Nephron (organoid): ENCODE data around the gene SLC17A9.

Experiments used
- H3K27ac Mint-ChIP-seq, 3 experiments: 2 replicates each; pipeline ENCODE4 v1.8.0; 2020; ENCODE audit warnings: mixed read lengths in 3 of 3, mild to moderate bottlenecking in 2 of 3, moderate library complexity in 1 of 3
- H3K27me3 Mint-ChIP-seq: 2 replicates; pipeline ENCODE4 v1.8.0; 2021; ENCODE audit warnings: low read depth, mild to moderate bottlenecking, moderate library complexity, mixed read lengths
- H3K36me3 Mint-ChIP-seq: 2 replicates; pipeline ENCODE4 v1.8.0; 2020; ENCODE audit warnings: low read depth, mixed read lengths
- H3K4me1 Mint-ChIP-seq: 2 replicates; pipeline ENCODE4 v1.8.0; 2020; ENCODE audit warnings: mixed read lengths
- H3K4me3 Mint-ChIP-seq, 3 experiments: 2 replicates each; pipeline ENCODE4 v1.8.0; 2020; ENCODE audit warnings: mild to moderate bottlenecking in 3 of 3, mixed read lengths in 3 of 3, moderate library complexity in 2 of 3
- H3K9me3 Mint-ChIP-seq: 2 replicates; pipeline ENCODE4 v1.8.0; 2020; ENCODE audit warnings: mixed read lengths
- CTCF ChIP-seq, 3 experiments: fragments of 200-600 bp; sonication (generic); IDR thresholded peaks; one replicate each; pipeline ENCODE4 v1.5.0; 2021; ENCODE audit warnings: antibody characterized with exemption in 3 of 3; ENCODE audit not compliant: unreplicated experiment in 3 of 3

SLC17A9 gene

GRCh38 chr20:62946918-62947317 is 5.6 kb upstream of the SLC17A9 start:
- Mint-ChIP-seq H3K4me3 (no peak overlapping the region), H3K9me3 (no peaks in the 10 kb centered on the region), H3K27ac (no peak overlapping the region), H3K4me1 (no peaks in the 10 kb centered on the region), H3K27me3 (no peaks in the 10 kb centered on the region), H3K36me3 (peaks cover 87% of the 10 kb centered on the region)
- TF ChIP-seq CTCF (IDR thresholded peaks at IDR 0.05; ENCODE audit: unreplicated experiment in 3 of 3) = no peak

GRCh38 chr20:62947532-62948300 is 4.8 kb upstream of the SLC17A9 start:
- Mint-ChIP-seq H3K36me3 (peaks cover 83% of the 10 kb centered on the region), H3K27ac (no peak overlapping the region), H3K27me3 (no peaks in the 10 kb centered on the region), H3K9me3 (no peaks in the 10 kb centered on the region), H3K4me1 (no peaks in the 10 kb centered on the region), H3K4me3 (no peak overlapping the region)
- no peak for TF ChIP-seq CTCF (IDR thresholded peaks at IDR 0.05; ENCODE audit: unreplicated experiment in 3 of 3)

DNA sequence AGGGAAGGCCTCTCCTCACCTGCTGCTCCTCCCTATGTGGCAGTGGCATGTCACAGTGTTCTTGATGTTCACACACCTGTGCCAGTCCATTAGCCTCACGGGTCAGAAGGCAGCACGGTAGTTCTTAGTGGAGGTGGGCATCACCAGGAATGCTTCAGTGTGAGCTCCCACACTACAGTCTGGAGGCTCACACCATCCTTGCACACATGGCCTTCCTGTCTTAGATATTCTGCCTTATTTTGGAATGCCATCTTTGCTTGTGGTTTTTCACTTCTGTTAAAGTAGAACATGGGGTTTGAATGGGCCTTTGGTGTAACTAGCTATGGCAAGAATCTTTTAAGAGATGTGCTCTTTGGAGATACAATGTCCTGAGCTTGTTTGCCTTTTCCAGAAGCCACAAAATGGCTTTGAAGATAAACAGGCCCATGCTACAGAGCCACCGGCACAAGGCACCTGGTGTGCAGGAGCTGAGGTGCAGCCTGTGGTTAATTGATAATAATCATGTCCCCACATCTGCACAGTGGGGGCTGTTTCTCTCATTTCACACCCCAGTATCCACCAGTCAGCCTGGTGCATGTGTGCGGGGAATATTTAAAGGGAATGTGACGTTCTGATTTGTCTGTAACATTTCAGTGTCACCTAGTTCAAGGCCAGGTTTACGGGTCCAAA is 3.2 kb upstream of the SLC17A9 start:
- Mint-ChIP-seq H3K4me1 (peaks cover 7% of the 10 kb centered on the region), H3K36me3 (peaks cover 71% of the 10 kb centered on the region), H3K27me3 (no peaks in the 10 kb centered on the region), H3K4me3 (no peak overlapping the region), H3K27ac (no peak overlapping the region), H3K9me3 (no peaks in the 10 kb centered on the region)
- TF ChIP-seq CTCF (IDR thresholded peaks at IDR 0.05; ENCODE audit: unreplicated experiment in 3 of 3) = no peak

- Mint-ChIP-seq H3K9me3 (no peaks in the 10 kb centered on the region), H3K4me3 (no peak overlapping the region), H3K27me3 (no peaks in the 10 kb centered on the region), H3K4me1 (peaks cover 9% of the 10 kb centered on the region), H3K27ac (no peak overlapping the region), H3K36me3 (peaks cover 65% of the 10 kb centered on the region)
- TF ChIP-seq CTCF (IDR thresholded peaks at IDR 0.05; ENCODE audit: unreplicated experiment in 3 of 3) = no peak
These were observed 2.5 kb upstream of the SLC17A9 start for GRCh38 chr20:62949962-62950361.

DNA sequence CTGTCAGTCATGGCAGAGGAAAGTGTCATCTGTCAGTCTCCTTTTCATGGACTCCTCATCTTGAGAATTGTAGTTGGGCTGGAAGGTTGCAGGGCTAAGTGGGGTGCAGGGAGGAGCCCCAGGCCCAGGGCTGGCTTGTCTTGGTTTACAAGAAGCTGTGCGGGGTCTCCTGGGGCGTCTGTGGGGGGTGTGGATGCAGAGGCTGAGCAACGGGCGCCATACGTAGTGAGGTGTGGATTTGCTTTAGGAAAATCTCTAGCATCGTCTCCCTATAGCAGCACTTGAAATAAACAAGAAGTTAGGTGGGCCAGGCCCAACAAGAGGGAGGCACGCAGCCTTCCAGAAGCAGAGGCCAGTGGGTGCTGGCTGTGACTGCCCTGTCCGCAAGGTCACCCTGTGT is 1.8 kb upstream of the SLC17A9 start:
- no peaks in the 10 kb centered on the region for H3K27me3 Mint-ChIP-seq
- peaks cover 9% of the 10 kb centered on the region for H3K4me1 Mint-ChIP-seq
- no peak overlapping the region for H3K27ac Mint-ChIP-seq
- H3K36me3 Mint-ChIP-seq = peaks cover 57% of the 10 kb centered on the region
- no peaks in the 10 kb centered on the region for H3K9me3 Mint-ChIP-seq
- H3K4me3 Mint-ChIP-seq = no peak overlapping the region
- no peak for TF ChIP-seq CTCF (IDR thresholded peaks at IDR 0.05; ENCODE audit: unreplicated experiment in 3 of 3)
